HL-60 (cell line): ENCODE data around the gene HMOX1.

Experiments used
- DNase-seq, 2 experiments: peaks; one replicate each; pipeline ENCODE4 v3.0.0-alpha.2; 2010 to 2020; ENCODE audit warnings: low read depth in 1 of 2, low spot score in 1 of 2
- H3K27ac ChIP-seq: fragments of 250-450 bp; sonication (Bioruptor Pico); replicated peaks from 2 replicates; pipeline ENCODE4 v1.5.1; 2020; ENCODE audit warnings: mild to moderate bottlenecking, moderate library complexity
- H3K27me3 ChIP-seq: fragments of 250-450 bp; sonication (Bioruptor Pico); 2 replicates; pipeline ENCODE4 v1.5.1; 2021; ENCODE audit warnings: mild to moderate bottlenecking, moderate library complexity; ENCODE audit not compliant: insufficient read depth, poor library complexity, severe bottlenecking
- H3K4me3 ChIP-seq: replicated peaks from 2 replicates; pipeline ENCODE4 v1.5.1; 2011; ENCODE audit warnings: mild to moderate bottlenecking, control low read depth, low read length; ENCODE audit not compliant: insufficient read depth
- GABPA ChIP-seq: IDR thresholded peaks from 2 replicates; pipeline ENCODE4 v1.6.1; 2012; ENCODE audit warnings: low read depth
- POLR2AphosphoS5 ChIP-seq: IDR thresholded peaks from 2 replicates; pipeline ENCODE4 v1.6.1; 2012; ENCODE audit warnings: low read depth
- SPI1 ChIP-seq: IDR thresholded peaks from 2 replicates; pipeline ENCODE4 v1.6.1; 2012; ENCODE audit warnings: low read depth, mild to moderate bottlenecking, borderline replicate concordance
- TF ChIP-seq, protein P1 (sequence below): IDR thresholded peaks from 2 replicates; pipeline ENCODE4 v1.6.1; 2012; ENCODE audit warnings: low read depth; ENCODE audit not compliant: insufficient replicate concordance
- TF ChIP-seq, protein P2 (sequence below): IDR thresholded peaks from one replicate; pipeline ENCODE4 v1.5.1; 2011; ENCODE audit warnings: low read length, control low read depth, inconsistent platforms; ENCODE audit not compliant: insufficient read depth

Gene HMOX1

DNA sequence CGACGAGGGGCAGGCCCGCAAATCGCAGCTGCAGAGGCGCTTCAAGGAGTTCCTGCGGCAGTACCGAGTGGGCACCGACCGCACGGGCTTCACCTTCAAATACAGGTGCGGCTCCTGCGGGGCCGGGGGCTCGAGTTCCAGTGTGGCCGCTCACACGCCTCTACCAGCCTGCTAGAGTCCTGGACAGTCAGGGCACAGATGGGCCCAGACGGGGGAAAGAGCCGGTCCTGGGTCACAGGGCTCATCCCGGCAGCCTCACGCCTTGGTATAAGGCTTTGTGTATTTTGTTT is 19.6 kb downstream of the HMOX1 start:
- peak overlapping the region; percentile 94 for H3K27ac ChIP-seq
- peak overlapping the region; percentile 98 for H3K4me3 ChIP-seq
- no peak for DNase-seq
- no peaks in the 10 kb centered on the region for H3K27me3 ChIP-seq
- no peak for TF ChIP-seq POLR2AphosphoS5
- TF ChIP-seq, protein P1, sequence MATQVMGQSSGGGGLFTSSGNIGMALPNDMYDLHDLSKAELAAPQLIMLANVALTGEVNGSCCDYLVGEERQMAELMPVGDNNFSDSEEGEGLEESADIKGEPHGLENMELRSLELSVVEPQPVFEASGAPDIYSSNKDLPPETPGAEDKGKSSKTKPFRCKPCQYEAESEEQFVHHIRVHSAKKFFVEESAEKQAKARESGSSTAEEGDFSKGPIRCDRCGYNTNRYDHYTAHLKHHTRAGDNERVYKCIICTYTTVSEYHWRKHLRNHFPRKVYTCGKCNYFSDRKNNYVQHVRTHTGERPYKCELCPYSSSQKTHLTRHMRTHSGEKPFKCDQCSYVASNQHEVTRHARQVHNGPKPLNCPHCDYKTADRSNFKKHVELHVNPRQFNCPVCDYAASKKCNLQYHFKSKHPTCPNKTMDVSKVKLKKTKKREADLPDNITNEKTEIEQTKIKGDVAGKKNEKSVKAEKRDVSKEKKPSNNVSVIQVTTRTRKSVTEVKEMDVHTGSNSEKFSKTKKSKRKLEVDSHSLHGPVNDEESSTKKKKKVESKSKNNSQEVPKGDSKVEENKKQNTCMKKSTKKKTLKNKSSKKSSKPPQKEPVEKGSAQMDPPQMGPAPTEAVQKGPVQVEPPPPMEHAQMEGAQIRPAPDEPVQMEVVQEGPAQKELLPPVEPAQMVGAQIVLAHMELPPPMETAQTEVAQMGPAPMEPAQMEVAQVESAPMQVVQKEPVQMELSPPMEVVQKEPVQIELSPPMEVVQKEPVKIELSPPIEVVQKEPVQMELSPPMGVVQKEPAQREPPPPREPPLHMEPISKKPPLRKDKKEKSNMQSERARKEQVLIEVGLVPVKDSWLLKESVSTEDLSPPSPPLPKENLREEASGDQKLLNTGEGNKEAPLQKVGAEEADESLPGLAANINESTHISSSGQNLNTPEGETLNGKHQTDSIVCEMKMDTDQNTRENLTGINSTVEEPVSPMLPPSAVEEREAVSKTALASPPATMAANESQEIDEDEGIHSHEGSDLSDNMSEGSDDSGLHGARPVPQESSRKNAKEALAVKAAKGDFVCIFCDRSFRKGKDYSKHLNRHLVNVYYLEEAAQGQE = no peak
- no peak for TF ChIP-seq SPI1
- TF ChIP-seq, protein P2, sequence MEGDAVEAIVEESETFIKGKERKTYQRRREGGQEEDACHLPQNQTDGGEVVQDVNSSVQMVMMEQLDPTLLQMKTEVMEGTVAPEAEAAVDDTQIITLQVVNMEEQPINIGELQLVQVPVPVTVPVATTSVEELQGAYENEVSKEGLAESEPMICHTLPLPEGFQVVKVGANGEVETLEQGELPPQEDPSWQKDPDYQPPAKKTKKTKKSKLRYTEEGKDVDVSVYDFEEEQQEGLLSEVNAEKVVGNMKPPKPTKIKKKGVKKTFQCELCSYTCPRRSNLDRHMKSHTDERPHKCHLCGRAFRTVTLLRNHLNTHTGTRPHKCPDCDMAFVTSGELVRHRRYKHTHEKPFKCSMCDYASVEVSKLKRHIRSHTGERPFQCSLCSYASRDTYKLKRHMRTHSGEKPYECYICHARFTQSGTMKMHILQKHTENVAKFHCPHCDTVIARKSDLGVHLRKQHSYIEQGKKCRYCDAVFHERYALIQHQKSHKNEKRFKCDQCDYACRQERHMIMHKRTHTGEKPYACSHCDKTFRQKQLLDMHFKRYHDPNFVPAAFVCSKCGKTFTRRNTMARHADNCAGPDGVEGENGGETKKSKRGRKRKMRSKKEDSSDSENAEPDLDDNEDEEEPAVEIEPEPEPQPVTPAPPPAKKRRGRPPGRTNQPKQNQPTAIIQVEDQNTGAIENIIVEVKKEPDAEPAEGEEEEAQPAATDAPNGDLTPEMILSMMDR = no peak
- no peak for TF ChIP-seq GABPA

DNA sequence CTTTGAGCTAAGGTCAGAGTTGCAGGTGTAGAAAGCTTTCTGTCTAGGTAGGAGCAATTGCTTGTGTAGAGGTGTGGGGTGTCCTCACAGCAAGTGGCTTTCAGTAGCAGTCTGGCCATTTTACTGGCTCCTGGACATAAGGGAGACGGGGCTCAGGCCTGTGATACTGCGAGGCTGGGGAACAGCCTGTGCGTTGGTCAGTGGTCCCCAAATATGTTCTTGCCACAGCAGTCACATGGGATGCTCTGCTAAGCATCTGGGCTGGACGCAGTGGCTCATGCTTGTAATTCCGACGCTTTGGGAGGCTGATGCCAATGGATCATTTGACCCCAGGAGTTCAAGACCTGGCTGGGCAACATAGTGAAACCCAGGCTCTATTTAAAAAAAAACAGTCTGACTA is 21.0 kb downstream of the HMOX1 start:
- H3K27ac ChIP-seq = 0 out of 2 replicates have a peak overlapping the region, but pooled peaks have one; percentile 94
- DNase-seq = no peak
- no peaks in the 10 kb centered on the region for H3K27me3 ChIP-seq
- no peak overlapping the region for H3K4me3 ChIP-seq
- TF ChIP-seq SPI1 (no peak), POLR2AphosphoS5 (no peak), GABPA (no peak)
- TF ChIP-seq, protein P1 = no peak
- TF ChIP-seq, protein P2 = no peak

DNA sequence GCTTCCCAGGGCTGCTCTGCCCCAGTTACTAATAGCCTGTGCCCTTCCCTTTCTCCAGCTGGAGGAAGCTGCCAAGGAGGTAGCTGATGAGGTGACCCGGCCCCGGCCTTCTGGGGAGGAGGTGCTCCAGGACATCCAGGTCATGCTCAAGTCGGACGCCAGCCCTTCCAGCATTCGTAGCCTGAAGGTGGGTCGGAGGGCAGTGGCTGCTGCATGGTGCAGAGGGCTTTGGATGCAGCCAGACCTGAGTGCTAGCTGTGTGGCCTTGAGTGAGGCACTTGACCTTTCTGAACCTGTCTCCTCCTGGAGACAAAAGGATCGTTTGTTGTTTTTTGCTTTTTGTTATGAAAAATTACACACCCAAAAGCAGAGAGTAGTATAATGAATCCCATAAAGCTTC is 22.5 kb downstream of the HMOX1 start:
- H3K27me3 ChIP-seq = no peaks in the 10 kb centered on the region
- TF ChIP-seq, protein P1 = no peak
- no peak for TF ChIP-seq POLR2AphosphoS5
- H3K27ac ChIP-seq = no peak overlapping the region
- DNase-seq = no peak
- no peak overlapping the region for H3K4me3 ChIP-seq

DNA sequence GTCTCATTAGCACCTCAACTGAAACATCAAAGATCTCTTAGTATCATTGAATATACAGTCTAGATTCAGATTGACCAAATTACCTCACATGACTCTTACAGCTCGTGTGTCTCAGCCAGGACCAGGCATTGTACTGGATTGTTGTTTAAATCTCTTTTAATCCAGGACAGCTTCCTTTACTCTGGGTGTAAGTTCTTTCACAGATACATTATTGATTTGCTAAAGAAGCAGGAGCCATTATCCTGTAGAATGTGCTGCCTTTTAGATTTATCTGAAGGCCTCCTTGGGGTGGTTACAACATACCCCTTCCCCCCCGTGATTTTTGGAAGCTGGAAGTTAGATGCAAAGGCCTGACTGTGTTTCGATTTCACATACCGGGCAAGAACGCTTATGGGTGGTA is 23.3 kb downstream of the HMOX1 start:
- Histone ChIP-seq H3K4me3 (no peak overlapping the region), H3K27me3 (no peaks in the 10 kb centered on the region), H3K27ac (no peak overlapping the region)
- TF ChIP-seq GABPA (no peak), POLR2AphosphoS5 (no peak), SPI1 (no peak)
- TF ChIP-seq, protein P2 = no peak
- TF ChIP-seq, protein P1 = no peak
- no peak for DNase-seq
